ENCODE data around the gene GPX3. TPM values are rescaled to one million over a fixed set of nuclear protein-coding genes. Genes with fewer than 3 reads are reported as not detected.

GPX3 gene
- total and polyA plus RNA-seq, 9 of the 15 experiments (the other 6 are each of a cell fraction or from before 2014, with no cell fraction given): 0.25 to 0.86 TPM; not detected in 7

DNA sequence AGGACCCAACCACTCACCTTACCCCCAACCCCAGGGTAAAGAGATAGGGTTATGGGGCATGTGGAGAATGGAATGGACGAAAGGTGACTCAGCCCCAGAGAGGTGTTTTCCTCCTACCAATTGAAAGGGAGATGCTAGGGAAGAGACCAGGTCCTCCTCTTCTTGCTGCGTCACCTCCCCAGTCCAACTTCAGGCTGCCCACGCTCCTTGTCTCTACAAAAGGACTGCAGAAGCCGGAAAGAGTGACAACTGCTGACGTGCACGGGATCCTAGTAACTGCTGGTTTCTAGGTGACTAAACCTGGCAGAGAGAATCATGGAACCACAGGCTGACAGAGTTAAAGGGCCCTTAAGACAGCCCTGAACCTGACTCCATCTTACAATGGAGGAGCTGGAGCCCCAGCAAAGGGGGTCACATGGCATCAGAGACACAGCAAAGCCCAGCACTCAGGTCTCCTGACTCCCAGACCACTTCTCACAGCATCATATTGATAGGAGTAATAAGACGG is 2.2 kb downstream of the GPX3 start (continued):
- TF ChIP-seq ZNF589 (CRISPR knock-in tag; IDR thresholded peaks at IDR 0.05; ENCODE audit: low read depth) (no peak), CBFB (CRISPR knock-in tag; IDR thresholded peaks at IDR 0.05) (no peak), CXXC5 (CRISPR knock-in tag; IDR thresholded peaks at IDR 0.05) (no peak), FOXJ2 (tag; IDR thresholded peaks at IDR 0.05) (no peak), TRIM28 (IDR thresholded peaks at IDR 0.05) (no peak), MCM5 (IDR thresholded peaks at IDR 0.05; ENCODE audit: low read depth) (no peak), SOX6 (IDR thresholded peaks at IDR 0.05) (no peak), HNRNPUL1 (IDR thresholded peaks at IDR 0.05; ENCODE audit: low read length) (no peak), FUS (optimal IDR thresholded peaks at IDR 0.05; ENCODE audit: low read depth, low read length) (no peak), FOSL1 (tag; conservative IDR thresholded peaks at IDR 0.05) (peak; percentile 73), C11orf30 (IDR thresholded peaks at IDR 0.05; ENCODE audit: low read depth) (peak; percentile 81), CREM (IDR thresholded peaks at IDR 0.05; ENCODE audit: low read depth) (peak; percentile 85), CEBPB (tag; IDR thresholded peaks at IDR 0.05) (no peak), NR1H2 (CRISPR knock-in tag; IDR thresholded peaks at IDR 0.05) (no peak)
- TF ChIP-seq, protein P1, sequence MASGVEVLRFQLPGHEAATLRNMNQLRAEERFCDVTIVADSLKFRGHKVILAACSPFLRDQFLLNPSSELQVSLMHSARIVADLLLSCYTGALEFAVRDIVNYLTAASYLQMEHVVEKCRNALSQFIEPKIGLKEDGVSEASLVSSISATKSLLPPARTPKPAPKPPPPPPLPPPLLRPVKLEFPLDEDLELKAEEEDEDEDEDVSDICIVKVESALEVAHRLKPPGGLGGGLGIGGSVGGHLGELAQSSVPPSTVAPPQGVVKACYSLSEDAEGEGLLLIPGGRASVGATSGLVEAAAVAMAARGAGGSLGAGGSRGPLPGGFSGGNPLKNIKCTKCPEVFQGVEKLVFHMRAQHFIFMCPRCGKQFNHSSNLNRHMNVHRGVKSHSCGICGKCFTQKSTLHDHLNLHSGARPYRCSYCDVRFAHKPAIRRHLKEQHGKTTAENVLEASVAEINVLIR (CRISPR knock-in tag; IDR thresholded peaks at IDR 0.05): peak; percentile 45; the same call in 1 of the 2 replicates
- TF ChIP-seq, protein P2, sequence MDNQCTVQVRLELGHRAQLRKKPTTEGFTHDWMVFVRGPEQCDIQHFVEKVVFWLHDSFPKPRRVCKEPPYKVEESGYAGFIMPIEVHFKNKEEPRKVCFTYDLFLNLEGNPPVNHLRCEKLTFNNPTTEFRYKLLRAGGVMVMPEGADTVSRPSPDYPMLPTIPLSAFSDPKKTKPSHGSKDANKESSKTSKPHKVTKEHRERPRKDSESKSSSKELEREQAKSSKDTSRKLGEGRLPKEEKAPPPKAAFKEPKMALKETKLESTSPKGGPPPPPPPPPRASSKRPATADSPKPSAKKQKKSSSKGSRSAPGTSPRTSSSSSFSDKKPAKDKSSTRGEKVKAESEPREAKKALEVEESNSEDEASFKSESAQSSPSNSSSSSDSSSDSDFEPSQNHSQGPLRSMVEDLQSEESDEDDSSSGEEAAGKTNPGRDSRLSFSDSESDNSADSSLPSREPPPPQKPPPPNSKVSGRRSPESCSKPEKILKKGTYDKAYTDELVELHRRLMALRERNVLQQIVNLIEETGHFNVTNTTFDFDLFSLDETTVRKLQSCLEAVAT (IDR thresholded peaks at IDR 0.05): no peak
- TF ChIP-seq, protein P3, sequence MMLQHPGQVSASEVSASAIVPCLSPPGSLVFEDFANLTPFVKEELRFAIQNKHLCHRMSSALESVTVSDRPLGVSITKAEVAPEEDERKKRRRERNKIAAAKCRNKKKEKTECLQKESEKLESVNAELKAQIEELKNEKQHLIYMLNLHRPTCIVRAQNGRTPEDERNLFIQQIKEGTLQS (IDR thresholded peaks at IDR 0.05): peak; percentile 65
- TF ChIP-seq, protein P3 (CRISPR knock-in tag; conservative IDR thresholded peaks at IDR 0.05): no peak
- TF ChIP-seq, protein P4, sequence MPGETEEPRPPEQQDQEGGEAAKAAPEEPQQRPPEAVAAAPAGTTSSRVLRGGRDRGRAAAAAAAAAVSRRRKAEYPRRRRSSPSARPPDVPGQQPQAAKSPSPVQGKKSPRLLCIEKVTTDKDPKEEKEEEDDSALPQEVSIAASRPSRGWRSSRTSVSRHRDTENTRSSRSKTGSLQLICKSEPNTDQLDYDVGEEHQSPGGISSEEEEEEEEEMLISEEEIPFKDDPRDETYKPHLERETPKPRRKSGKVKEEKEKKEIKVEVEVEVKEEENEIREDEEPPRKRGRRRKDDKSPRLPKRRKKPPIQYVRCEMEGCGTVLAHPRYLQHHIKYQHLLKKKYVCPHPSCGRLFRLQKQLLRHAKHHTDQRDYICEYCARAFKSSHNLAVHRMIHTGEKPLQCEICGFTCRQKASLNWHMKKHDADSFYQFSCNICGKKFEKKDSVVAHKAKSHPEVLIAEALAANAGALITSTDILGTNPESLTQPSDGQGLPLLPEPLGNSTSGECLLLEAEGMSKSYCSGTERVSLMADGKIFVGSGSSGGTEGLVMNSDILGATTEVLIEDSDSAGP (CRISPR knock-in tag; IDR thresholded peaks at IDR 0.05): no peak
- TF ChIP-seq, protein P5, sequence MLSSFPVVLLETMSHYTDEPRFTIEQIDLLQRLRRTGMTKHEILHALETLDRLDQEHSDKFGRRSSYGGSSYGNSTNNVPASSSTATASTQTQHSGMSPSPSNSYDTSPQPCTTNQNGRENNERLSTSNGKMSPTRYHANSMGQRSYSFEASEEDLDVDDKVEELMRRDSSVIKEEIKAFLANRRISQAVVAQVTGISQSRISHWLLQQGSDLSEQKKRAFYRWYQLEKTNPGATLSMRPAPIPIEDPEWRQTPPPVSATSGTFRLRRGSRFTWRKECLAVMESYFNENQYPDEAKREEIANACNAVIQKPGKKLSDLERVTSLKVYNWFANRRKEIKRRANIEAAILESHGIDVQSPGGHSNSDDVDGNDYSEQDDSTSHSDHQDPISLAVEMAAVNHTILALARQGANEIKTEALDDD (IDR thresholded peaks at IDR 0.05): peak; percentile 67
- TF ChIP-seq, protein P6, sequence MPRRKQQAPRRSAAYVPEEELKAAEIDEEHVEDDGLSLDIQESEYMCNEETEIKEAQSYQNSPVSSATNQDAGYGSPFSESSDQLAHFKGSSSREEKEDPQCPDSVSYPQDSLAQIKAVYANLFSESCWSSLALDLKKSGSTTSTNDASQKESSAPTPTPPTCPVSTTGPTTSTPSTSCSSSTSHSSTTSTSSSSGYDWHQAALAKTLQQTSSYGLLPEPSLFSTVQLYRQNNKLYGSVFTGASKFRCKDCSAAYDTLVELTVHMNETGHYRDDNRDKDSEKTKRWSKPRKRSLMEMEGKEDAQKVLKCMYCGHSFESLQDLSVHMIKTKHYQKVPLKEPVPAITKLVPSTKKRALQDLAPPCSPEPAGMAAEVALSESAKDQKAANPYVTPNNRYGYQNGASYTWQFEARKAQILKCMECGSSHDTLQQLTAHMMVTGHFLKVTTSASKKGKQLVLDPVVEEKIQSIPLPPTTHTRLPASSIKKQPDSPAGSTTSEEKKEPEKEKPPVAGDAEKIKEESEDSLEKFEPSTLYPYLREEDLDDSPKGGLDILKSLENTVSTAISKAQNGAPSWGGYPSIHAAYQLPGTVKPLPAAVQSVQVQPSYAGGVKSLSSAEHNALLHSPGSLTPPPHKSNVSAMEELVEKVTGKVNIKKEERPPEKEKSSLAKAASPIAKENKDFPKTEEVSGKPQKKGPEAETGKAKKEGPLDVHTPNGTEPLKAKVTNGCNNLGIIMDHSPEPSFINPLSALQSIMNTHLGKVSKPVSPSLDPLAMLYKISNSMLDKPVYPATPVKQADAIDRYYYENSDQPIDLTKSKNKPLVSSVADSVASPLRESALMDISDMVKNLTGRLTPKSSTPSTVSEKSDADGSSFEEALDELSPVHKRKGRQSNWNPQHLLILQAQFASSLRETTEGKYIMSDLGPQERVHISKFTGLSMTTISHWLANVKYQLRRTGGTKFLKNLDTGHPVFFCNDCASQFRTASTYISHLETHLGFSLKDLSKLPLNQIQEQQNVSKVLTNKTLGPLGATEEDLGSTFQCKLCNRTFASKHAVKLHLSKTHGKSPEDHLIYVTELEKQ (CRISPR knock-in tag; IDR thresholded peaks at IDR 0.05): no peak

Measured in K562 (cell line).